Measurements from ENCODE around the gene RAB11A. TPM values are rescaled to one million over a fixed set of nuclear protein-coding genes. Genes with fewer than 3 reads are reported as not detected.
A peak's percentile ranks its signal among the peaks of the same experiment; 100 is the strongest.

RAB11A gene
- total RNA-seq, 6 experiments from 2014 or later: 50.3 to 110 (median 81.6) TPM

DNA sequence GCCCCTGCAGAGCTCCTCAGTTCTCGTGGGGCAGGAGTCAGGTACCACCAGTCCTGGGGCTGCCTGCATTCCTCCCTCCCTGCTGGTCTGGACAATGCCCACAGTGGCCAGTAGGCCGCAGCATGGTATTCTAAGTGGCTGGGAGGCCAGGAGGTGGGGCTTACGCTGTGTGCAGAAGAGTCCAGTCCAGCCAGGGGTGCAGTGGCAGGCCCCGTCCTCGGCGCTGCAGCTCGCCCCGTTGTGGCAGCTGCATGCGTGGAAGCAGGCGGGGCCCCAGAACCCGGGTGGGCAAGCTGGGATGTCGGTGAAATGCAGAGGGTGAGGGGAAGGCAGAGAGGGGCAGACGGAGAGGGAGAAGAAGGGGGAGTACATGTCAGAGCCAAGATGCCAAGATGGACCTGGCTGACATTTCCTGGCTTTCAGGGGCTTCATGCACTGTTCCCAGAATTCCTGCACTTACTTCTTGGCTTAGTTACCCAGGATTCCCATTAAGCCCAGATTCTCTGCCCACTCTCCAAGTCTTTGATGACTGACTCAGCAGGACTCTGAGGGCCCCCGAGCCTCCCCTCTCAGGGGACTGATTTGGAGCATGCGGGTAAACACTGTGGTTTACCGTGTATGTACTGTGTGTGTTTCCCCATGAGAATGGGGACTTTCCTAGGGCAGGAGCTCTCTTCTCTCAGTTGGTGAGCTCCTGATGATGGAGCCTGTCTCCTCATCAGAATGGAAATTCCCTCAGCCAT is 47.5 kb downstream of the RAB11A start:
- TF ChIP-seq POLR2A (IDR thresholded peaks at IDR 0.05): no peak
- TF ChIP-seq CTCF (IDR thresholded peaks at IDR 0.05): peak; percentile 32 to 59 (median 40)
- H3K4me1 ChIP-seq: peaks cover 0 to 6% (median 0%) of the 10 kb centered on the region in 4 donors
- H3K4me3 ChIP-seq: no peak overlapping the region
- no peaks in the 10 kb centered on the region for H3K36me3 ChIP-seq
- intact Hi-C loops (cut with DNase I): no loop called here
- DNase-seq (peak; percentile 44 to 69 (median 55)), ATAC-seq (peak; percentile 71 to 93 (median 86))
- 44% methylated on average over 9 of the region's 16 CpGs for WGBS (ENCODE audit: insufficient coverage, low coverage, low lambda C conversion rate, missing lambda C conversion rate)
- H3K27me3 ChIP-seq: no peaks in the 10 kb centered on the region
- no peak overlapping the region for H3K27ac ChIP-seq
- H3K9me3 ChIP-seq: no peaks in the 10 kb centered on the region

DNA sequence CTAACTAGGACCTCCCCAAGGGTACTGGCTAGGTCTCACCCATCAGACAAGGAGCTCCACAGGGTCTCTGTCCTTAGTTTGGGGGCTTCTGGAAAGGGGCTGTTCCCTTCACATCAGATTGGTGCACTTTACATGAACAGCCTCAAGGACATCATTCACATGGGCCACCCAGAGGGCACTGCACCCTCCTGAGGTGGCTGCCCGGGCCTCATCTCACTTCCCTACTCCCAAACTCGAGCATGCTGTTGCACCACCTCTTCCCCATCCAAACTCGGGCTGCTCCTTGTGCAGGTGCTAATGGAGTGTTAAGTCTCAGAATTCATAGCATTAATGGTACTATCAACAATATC is 48.1 kb downstream of the RAB11A start:
- DNase-seq (no peak), ATAC-seq (no peak)
- Histone ChIP-seq H3K9me3 (no peaks in the 10 kb centered on the region), H3K36me3 (no peaks in the 10 kb centered on the region), H3K27ac (no peak overlapping the region), H3K4me1 (peaks cover 0 to 6% (median 0%) of the 10 kb centered on the region in 4 donors), H3K4me3 (no peak overlapping the region), H3K27me3 (no peaks in the 10 kb centered on the region)
- intact Hi-C loops (cut with DNase I): no loop called here
- TF ChIP-seq POLR2A (IDR thresholded peaks at IDR 0.05): no peak
- no peak for TF ChIP-seq CTCF (IDR thresholded peaks at IDR 0.05)
- 50% methylated on average over 2 of the region's 3 CpGs for WGBS (ENCODE audit: insufficient coverage, low coverage, low lambda C conversion rate, missing lambda C conversion rate)

- TF ChIP-seq CTCF (IDR thresholded peaks at IDR 0.05): no peak
- no peak for TF ChIP-seq POLR2A (IDR thresholded peaks at IDR 0.05)
- no peaks in the 10 kb centered on the region for H3K36me3 ChIP-seq
- no peaks in the 10 kb centered on the region for H3K27me3 ChIP-seq
- 100% methylated on average over 2 of the region's 4 CpGs for WGBS (ENCODE audit: insufficient coverage, low coverage, low lambda C conversion rate, missing lambda C conversion rate)
- no peak for DNase-seq
- intact Hi-C loops (cut with DNase I): no loop called here
- ATAC-seq: no peak
- peaks cover 0 to 6% (median 0%) of the 10 kb centered on the region in 4 donors for H3K4me1 ChIP-seq
- no peaks in the 10 kb centered on the region for H3K9me3 ChIP-seq
- H3K27ac ChIP-seq: no peak overlapping the region
- no peak overlapping the region for H3K4me3 ChIP-seq
These were observed 48.6 kb downstream of the RAB11A start for GRCh38 chr15:65917936-65918335.

GRCh38 chr15:65918357-65918920 is 49.1 kb downstream of the RAB11A start:
- TF ChIP-seq POLR2A (IDR thresholded peaks at IDR 0.05) (no peak), CTCF (IDR thresholded peaks at IDR 0.05) (no peak)
- Histone ChIP-seq H3K27ac (no peak overlapping the region), H3K4me1 (peaks cover 0 to 6% (median 0%) of the 10 kb centered on the region in 4 donors), H3K27me3 (no peaks in the 10 kb centered on the region), H3K9me3 (no peaks in the 10 kb centered on the region), H3K4me3 (no peak overlapping the region), H3K36me3 (no peaks in the 10 kb centered on the region)
- intact Hi-C loops (cut with DNase I): no loop called here
- ATAC-seq: no peak
- no peak for DNase-seq
- WGBS (ENCODE audit: insufficient coverage, low coverage, low lambda C conversion rate, missing lambda C conversion rate): 86% methylated on average over 1 of the region's 3 CpGs

Measured in right lobe of liver (tissue), 6 donors.